Measurements from ENCODE around the gene GOLGA6A.
"Not testable (repeated sequence)": the region's sequence is repeated elsewhere in the genome, so short reads cannot be mapped to it uniquely, and the experiment has no call there.

- not testable (repeated sequence) for TF ChIP-seq POLR2A (IDR thresholded peaks at IDR 0.05; ENCODE audit: low read depth); CTCF (IDR thresholded peaks at IDR 0.05); EP300 (IDR thresholded peaks at IDR 0.05)
Observed at GRCh38 chr15:74059050-74059833, 23.1 kb downstream of the GOLGA6A start.
